Activated CD4-positive, alpha-beta T cell treated with anti-CD3 and anti-CD28 coated beads, Interleukin-2, amount 10 ng/mL, durations not matched to agents 7 days and 5 days (primary cell): Measurements from ENCODE around the gene CASTOR2. TPM values are rescaled to one million over a fixed set of nuclear protein-coding genes. Genes with fewer than 3 reads are reported as not detected.
A peak's percentile ranks its signal among the peaks of the same experiment; 100 is the strongest.
"Not testable (repeated sequence)": the region's sequence is repeated elsewhere in the genome, so short reads cannot be mapped to it uniquely, and the experiment has no call there.

Experiments used
- CTCF ChIA-PET: fragments of 350-600 bp; sonication (Branson Sonifier 250); formaldehyde crosslinking; loops from one replicate; lab custom pipeline; 2021; ENCODE audit warnings: antibody characterized with exemption; lab: Charles Lee
- POLR2A ChIA-PET: fragments of 350-600 bp; sonication (Branson Sonifier 250); formaldehyde crosslinking; loops from one replicate; lab custom pipeline; 2021; ENCODE audit warnings: antibody characterized with exemption; lab: Charles Lee
- DNase-seq: peaks from one replicate; pipeline ENCODE4 v3.0.0-alpha.2; 2020
- H3K27ac Mint-ChIP-seq: one replicate; pipeline ENCODE4 v1.8.0; 2021; ENCODE audit warnings: mild to moderate bottlenecking, moderate library complexity, mixed read lengths
- H3K27me3 Mint-ChIP-seq: one replicate; pipeline ENCODE4 v1.8.0; 2021; ENCODE audit warnings: mixed read lengths
- H3K36me3 Mint-ChIP-seq: one replicate; pipeline ENCODE4 v1.8.0; 2021; ENCODE audit warnings: low read depth, mixed read lengths
- H3K4me1 Mint-ChIP-seq: one replicate; pipeline ENCODE4 v1.8.0; 2021; ENCODE audit warnings: mixed read lengths
- H3K4me3 Mint-ChIP-seq: one replicate; pipeline ENCODE4 v1.8.0; 2021; ENCODE audit warnings: mild to moderate bottlenecking, moderate library complexity, mixed read lengths
- H3K9me3 Mint-ChIP-seq: one replicate; pipeline ENCODE4 v1.8.0; 2021; ENCODE audit warnings: mixed read lengths
- total RNA-seq, 2 experiments: library from RNA; stranded (reverse); gene quantifications; one replicate each; pipeline ENCODE4 v1.2.3, GENCODE V29; 2021

The CASTOR2 gene
- 1 to 10 TPM; 2.5 to 2.6 TPM for total RNA-seq

DNA sequence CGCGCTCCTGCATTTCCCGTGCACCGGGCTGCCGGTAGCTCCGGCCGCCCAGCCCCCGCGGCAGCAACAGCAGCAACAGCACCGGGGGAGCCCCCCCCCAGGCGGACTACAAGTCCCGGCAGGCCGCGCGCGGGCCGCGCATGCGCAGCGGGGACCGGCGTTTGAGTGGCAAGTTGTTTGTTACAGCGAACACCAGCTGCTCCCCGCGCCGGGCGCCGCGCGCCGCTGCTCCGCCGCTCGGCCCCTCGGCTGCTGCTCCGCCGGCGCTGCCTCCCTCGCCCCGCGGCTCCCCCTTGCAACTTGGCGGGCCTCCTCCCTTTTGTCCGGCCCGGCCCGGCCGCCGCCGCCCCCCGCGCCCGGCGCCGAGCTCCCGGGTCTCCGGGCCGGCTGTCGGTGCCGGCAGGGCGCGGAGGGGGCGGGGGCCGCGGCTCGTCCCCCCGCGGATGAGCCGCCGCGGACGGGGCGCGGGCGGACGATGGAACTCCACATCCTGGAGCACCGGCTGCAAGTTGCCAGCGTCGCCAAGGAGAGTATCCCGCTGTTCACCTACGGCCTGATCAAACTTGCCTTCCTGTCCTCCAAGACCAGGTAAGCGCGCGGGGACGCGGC is at the start of gene CASTOR2:
TSS of gene CASTOR2 (plus strand) at position 195 of the 609 bp plus-strand sequence. CDS start at position 476, 281 bp downstream.
- H3K4me1 Mint-ChIP-seq, CTCF ChIA-PET, H3K9me3 Mint-ChIP-seq, H3K27me3 Mint-ChIP-seq, H3K36me3 Mint-ChIP-seq, H3K27ac Mint-ChIP-seq, POLR2A ChIA-PET: not testable (repeated sequence)
- DNase-seq: peak; percentile 80
- peak within 1 kb of the TSS; percentile 60 for H3K4me3 Mint-ChIP-seq

DNA sequence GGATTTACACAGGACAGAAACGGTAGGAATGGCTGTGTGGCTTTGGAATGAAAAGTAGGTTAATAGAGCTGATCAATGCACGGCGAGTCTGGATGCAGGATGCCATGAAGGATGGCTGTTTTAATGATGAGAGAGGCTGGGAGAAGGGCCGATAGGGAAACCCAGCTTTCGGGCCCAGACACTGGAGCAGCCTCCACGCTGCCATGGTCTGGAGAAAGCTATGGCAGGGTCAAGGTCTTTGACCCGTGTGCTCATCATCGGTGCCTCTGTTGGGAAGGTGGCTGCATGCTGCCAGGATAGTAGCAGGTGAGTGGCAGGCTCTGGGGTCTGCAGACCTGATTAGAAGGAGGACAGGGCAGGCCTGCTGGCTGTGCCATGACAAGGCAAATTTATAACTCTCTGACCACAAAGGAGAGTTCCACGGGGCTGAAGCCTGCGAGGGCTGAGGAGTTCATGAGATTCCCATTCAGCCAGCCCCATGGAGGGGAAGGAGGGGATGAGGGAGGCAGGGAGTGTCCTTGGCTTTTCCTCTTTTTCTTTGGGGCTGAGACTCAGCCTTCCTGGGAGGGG is 42.1 kb upstream of the CASTOR2 start:
- H3K4me3 Mint-ChIP-seq, CTCF ChIA-PET, DNase-seq, H3K9me3 Mint-ChIP-seq, H3K4me1 Mint-ChIP-seq, H3K27ac Mint-ChIP-seq, H3K36me3 Mint-ChIP-seq, POLR2A ChIA-PET, H3K27me3 Mint-ChIP-seq: not testable (repeated sequence)

DNA sequence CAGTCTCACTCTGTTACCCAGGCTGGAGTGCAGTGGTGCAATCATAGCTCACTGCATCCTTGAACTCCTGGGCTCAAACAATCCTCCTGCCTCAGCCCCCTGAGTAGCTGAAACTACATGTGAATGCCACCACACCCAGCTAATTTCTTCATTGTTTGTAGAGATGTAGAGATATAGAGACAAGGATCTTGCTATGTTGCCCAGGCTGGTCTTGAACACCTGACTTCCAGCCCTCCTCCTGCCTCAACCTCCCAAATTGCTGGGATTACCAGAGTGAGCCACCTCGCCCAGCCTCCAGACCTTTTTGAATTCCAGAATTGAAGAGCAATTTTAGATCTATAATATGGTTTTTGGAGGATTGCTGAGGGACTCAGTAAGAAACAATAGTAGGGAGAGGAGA is 40.9 kb upstream of the CASTOR2 start:
- H3K9me3 Mint-ChIP-seq, DNase-seq, CTCF ChIA-PET, H3K27ac Mint-ChIP-seq, H3K27me3 Mint-ChIP-seq, POLR2A ChIA-PET, H3K4me3 Mint-ChIP-seq, H3K4me1 Mint-ChIP-seq, H3K36me3 Mint-ChIP-seq: not testable (repeated sequence)

DNA sequence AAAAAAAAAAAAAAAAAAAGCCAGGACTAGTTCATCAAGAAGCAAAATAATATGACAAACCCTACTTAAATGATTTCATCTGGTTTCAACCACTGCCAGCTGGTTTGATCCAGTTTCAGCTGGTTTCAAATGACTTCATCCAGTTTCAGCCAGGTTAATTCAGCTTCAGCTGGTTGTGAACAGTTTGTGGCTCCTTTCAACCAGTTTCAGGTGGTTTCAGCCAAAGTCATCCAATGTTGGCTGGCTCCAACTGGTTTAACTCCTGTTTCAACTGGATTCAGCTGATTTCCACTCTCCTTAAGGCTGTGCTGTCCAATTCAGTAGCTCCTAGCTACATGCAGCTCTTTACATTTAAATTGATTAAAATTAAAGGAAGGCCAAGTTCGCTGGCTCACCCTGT is 37.5 kb upstream of the CASTOR2 start:
- H3K4me1 Mint-ChIP-seq, H3K36me3 Mint-ChIP-seq, H3K27ac Mint-ChIP-seq, DNase-seq, H3K9me3 Mint-ChIP-seq, H3K27me3 Mint-ChIP-seq, CTCF ChIA-PET, POLR2A ChIA-PET, H3K4me3 Mint-ChIP-seq: not testable (repeated sequence)

DNA sequence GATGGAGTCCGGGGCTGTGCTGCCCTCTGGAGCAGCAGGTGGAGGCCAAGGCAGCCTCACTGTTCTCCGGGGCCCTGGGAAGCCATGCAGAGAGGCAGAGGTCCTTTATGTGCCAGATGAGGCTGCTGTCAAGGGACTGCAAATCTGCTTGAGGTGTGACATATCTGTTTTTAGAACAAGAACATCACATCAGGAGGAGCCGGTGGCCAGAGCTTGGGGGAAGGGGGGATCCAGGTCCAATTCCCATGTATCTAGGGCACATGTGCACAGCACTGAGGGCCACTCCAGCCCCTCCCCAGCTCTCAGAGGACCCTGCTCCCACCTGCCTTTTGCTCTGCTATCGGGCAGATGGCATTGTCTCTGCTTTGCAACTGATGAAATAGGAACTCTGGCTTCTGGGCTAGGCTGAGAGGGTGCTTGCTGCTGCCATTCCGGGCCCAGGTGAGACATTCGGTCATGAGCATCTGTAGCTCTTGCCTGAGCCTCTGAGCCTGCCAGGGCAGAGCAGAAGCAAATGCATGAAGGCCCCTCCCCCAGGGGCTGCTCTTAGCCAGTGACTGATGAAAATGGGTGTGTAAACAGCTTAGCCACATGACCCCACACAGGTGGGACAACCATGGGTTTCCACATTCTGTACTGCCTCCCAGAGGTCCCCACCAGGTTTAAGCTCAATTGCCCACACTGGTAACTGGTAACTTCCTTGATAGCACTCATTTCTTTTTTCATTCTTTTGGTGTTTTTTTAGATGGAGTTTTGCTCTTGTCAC is 32.8 kb upstream of the CASTOR2 start:
- POLR2A ChIA-PET, H3K4me3 Mint-ChIP-seq, H3K27ac Mint-ChIP-seq, CTCF ChIA-PET, H3K9me3 Mint-ChIP-seq, H3K27me3 Mint-ChIP-seq, DNase-seq, H3K4me1 Mint-ChIP-seq, H3K36me3 Mint-ChIP-seq: not testable (repeated sequence)

DNA sequence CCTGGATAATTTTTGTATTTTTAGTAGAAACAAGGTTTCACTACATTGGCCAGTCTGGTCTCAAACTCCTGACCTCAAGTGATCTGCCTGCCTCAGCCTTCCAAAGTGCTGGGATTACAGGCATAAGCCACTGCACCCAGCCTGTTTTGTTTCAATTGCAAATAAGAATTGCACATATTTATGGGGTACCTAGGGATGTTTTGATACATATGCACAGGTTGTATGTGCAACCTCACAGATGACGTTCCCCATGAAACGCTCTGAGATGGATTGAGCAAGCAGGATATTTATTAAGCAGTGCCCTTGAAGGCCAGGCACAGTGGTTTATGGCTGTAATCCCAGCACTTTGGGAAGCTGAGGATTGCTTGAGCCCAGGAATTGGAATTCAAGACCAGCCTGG is 25.1 kb upstream of the CASTOR2 start:
- H3K9me3 Mint-ChIP-seq, CTCF ChIA-PET, H3K36me3 Mint-ChIP-seq, POLR2A ChIA-PET, H3K4me1 Mint-ChIP-seq, H3K27me3 Mint-ChIP-seq, H3K4me3 Mint-ChIP-seq, DNase-seq, H3K27ac Mint-ChIP-seq: not testable (repeated sequence)

DNA sequence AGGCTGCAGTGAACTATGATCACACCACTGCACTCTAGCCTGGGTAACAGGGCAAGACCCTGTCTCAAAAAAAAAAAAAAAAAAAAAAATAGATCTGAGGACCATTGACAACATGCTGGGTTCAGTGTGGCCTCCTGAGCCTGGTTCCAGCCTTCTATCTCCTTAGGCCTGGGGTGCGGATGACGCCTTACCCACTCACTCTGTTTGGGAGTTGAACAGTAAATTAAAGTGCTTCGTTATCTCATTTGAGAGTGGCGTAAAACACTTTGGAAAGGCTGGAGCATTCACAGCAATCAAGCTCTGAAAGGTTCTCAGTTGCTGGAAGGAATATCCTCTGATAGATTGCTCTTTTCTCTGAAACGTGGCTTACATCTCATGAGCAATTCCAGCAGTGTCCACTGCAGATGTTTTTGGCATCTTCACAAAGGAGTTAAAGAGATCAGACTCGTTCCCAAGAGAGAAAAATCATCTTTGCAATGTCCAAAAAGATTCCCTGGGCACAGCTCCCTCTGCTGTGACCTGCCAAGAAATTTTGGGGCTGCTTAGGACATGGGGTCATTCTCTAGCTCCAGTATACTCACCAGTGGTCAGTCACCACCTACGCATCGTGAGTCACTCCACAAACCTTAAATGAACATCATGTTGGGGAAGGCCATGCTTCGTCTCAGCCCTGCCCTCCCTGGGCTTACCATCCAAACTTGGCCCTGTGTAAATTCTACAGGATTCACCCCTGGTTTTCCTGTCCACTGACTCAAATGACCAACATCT is 23.0 kb upstream of the CASTOR2 start:
- CTCF ChIA-PET, H3K9me3 Mint-ChIP-seq, H3K27me3 Mint-ChIP-seq, H3K36me3 Mint-ChIP-seq, DNase-seq, H3K4me1 Mint-ChIP-seq, POLR2A ChIA-PET, H3K4me3 Mint-ChIP-seq, H3K27ac Mint-ChIP-seq: not testable (repeated sequence)

DNA sequence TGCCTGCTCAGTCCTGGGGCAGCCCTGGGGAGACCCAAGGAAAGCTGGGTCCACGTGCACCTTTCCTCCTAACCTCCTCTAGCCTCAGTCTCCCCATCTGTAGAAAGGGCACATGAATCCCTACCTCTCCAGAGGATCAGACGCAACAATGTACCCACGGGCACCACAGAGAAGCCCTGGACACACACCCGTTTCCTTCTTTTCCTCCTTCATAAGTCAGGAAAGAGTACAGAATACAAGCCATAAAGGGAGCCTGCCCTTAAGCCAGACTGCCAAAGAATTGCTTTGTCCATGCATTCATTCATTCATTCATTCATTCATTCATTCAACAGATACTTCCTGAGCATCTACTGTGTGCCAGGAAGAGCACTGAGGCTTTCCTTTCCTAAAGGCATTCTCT is 20.6 kb upstream of the CASTOR2 start:
- not testable (repeated sequence) for H3K27me3 Mint-ChIP-seq

DNA sequence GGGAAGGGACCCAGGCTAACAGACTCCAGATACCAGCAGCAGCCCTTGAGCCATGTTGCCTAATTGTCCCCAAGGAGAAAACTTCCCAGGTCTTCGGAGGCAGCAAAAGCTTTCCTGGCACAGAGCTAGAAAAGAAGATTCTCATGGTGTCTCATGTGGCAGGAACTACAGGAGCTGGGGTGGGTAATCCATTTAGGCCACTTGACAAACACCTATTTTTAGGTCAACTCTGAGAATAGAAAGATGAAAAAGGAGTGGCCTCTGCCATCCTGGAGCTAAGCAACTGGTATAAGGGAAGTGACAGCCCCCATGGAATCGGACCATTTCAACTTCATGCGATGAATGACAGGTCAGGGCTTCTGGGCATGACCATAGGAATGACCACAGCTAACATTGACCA is 16.8 kb upstream of the CASTOR2 start:
- H3K4me1 Mint-ChIP-seq, H3K9me3 Mint-ChIP-seq, H3K36me3 Mint-ChIP-seq, DNase-seq, H3K27ac Mint-ChIP-seq, POLR2A ChIA-PET, H3K27me3 Mint-ChIP-seq, H3K4me3 Mint-ChIP-seq, CTCF ChIA-PET: not testable (repeated sequence)

More for the DNA sequence above, 20.6 kb upstream of the CASTOR2 start:
- H3K27ac Mint-ChIP-seq, DNase-seq, CTCF ChIA-PET, H3K9me3 Mint-ChIP-seq, H3K4me1 Mint-ChIP-seq, POLR2A ChIA-PET, H3K4me3 Mint-ChIP-seq, H3K36me3 Mint-ChIP-seq: not testable (repeated sequence)

DNA sequence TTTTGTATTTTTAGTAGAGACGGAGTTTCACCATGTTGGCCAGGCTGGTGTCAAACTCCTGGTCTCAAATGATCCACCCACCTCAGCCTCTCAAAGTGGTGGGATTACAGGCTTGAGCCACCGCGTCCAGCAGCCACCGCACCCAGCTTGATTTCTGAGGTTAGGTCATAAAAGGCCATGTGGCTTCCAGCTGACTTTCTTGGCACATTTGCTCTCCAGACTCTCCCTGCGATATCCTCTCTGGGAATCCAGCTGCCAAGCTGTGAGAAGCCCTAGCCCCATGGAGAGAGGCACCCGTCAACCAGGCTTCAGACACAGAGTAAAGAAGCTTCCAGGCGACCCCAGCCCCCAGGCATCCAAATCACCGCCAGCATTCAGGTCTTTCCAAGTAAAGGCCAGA is 10.7 kb upstream of the CASTOR2 start:
- H3K27me3 Mint-ChIP-seq, DNase-seq, H3K36me3 Mint-ChIP-seq, H3K9me3 Mint-ChIP-seq, CTCF ChIA-PET, POLR2A ChIA-PET, H3K4me1 Mint-ChIP-seq, H3K4me3 Mint-ChIP-seq, H3K27ac Mint-ChIP-seq: not testable (repeated sequence)

DNA sequence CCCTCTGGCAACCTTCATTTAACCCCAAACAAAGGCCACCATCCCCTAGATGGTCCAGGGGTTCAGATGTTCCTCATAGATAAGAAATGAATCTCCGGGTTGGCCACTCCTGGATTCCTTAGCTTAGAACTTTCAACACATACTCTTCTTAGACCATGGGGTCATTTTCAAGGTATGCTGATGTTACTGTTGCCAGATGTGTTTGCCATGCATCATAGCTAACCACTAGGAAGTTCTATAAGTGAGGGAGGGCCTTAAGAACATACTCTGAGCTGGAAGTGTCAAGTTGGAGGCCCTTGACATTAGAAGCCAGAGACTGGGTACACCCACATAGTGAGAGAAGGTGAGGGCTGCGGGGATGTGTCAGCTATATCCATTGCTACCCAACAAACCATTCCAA is 6.2 kb upstream of the CASTOR2 start:
- CTCF ChIA-PET, DNase-seq, H3K36me3 Mint-ChIP-seq, H3K27me3 Mint-ChIP-seq, H3K27ac Mint-ChIP-seq, H3K9me3 Mint-ChIP-seq, H3K4me3 Mint-ChIP-seq, H3K4me1 Mint-ChIP-seq, POLR2A ChIA-PET: not testable (repeated sequence)

DNA sequence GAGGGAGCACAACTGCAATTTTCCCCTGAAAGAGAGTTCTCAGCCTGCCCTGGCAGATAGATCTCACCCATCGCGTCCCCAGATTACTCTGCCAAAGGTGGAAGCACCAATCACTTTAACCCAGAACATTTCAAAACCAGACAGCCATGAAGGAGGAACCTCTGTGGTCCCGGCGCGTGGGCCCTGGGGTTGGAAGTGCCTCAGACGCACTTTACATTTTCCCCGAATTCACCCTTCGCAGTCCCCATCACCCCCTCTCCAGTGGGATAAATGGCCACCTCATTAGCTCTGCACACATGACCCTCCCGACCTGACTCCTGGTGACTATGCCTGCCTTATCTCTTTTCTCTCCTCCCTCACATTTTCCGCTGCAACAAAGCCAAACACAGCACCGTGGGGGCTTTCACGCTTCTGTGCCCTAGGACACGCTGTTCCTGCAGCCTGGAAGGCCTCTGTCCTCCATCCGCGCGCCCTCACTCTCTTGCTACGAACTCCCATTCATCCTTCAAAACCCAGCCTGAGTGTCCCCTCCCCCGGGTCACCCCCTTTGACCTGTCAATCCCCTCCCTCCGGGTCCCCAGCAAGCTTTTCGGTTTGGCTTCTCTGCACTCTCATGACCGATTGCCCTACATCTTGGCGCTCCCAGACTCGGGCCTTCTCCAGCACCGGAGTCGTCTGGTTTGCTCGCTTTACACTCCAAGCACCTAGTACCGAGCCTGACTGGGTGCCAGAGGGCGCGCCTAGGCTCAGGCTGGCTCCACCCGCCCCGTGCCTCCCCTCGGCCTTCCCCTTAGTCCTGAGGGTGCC is 598 bp upstream of the CASTOR2 start:
- H3K27ac Mint-ChIP-seq, CTCF ChIA-PET, H3K9me3 Mint-ChIP-seq, POLR2A ChIA-PET, H3K36me3 Mint-ChIP-seq, H3K27me3 Mint-ChIP-seq, H3K4me1 Mint-ChIP-seq, DNase-seq: not testable (repeated sequence)
- H3K4me3 Mint-ChIP-seq: peak overlapping the region; percentile 60
